Suprapubic skin (tissue), 4 donors: Measurements from ENCODE around the gene HOXA7. TPM values are rescaled to one million over a fixed set of nuclear protein-coding genes. Genes with fewer than 3 reads are reported as not detected.

Source experiments
- DNase-seq, 2 donors: peaks; one replicate each; pipeline ENCODE4 v3.0.0-alpha.2; 2019; ENCODE audit warnings: low spot score in 2 of 2
- H3K27ac ChIP-seq: fragments of 200-600 bp; sonication (generic); one replicate; pipeline ENCODE4 v1.5.1; 2019
- H3K27me3 ChIP-seq: fragments of 200-600 bp; sonication (generic); one replicate; pipeline ENCODE4 v1.5.1; 2019
- H3K36me3 ChIP-seq: fragments of 200-600 bp; sonication (generic); one replicate; pipeline ENCODE4 v1.5.1; 2019
- H3K4me1 ChIP-seq: fragments of 200-600 bp; sonication (generic); one replicate; pipeline ENCODE4 v1.5.1; 2019
- H3K4me3 ChIP-seq: fragments of 200-600 bp; sonication (generic); one replicate; pipeline ENCODE4 v1.5.1; 2019; ENCODE audit warnings: mild to moderate bottlenecking
- H3K9me3 ChIP-seq: fragments of 200-600 bp; sonication (generic); one replicate; pipeline ENCODE4 v1.5.1; 2019
- CTCF ChIP-seq, 2 donors: fragments of 200-600 bp in 1 of 2; fragments of 450-650 bp in 1 of 2; sonication (generic) in 1 of 2; IDR thresholded peaks; one replicate each; pipeline ENCODE4 v1.5.1; 2016 to 2019; ENCODE audit warnings: antibody characterized with exemption in 2 of 2, mild to moderate bottlenecking in 1 of 2, moderate library complexity in 1 of 2
- EP300 ChIP-seq: sonication (generic); formaldehyde crosslinking; IDR thresholded peaks from one replicate; pipeline ENCODE4 v1.6.1; 2017; ENCODE audit warnings: antibody characterized with exemption
- POLR2A ChIP-seq, 2 donors: fragments of 450-650 bp; IDR thresholded peaks; one replicate each; pipeline ENCODE4 v1.6.1; 2017; ENCODE audit warnings: antibody characterized with exemption in 2 of 2, mild to moderate bottlenecking in 2 of 2, moderate library complexity in 2 of 2
- POLR2AphosphoS5 ChIP-seq, 3 donors: sonication (generic); formaldehyde crosslinking; IDR thresholded peaks; one replicate each; pipeline ENCODE4 v1.6.1; 2017; ENCODE audit warnings: antibody characterized with exemption in 3 of 3
- WGBS: methylation state at CpG from one replicate; pipeline ENCODE4 v1.1.5; 2018; 5-methylcytosine and 5-hydroxymethylcytosine counted together
- total RNA-seq, 4 donors: library from RNA; depleted of rRNA; stranded (reverse); fragments of >200 nt; gene quantifications; one replicate each; pipeline ENCODE4 v1.1.0, GENCODE V29; 2016

The HOXA7 gene
- total RNA-seq, 4 donors from 2014 or later: 14.8 to 23.6 (median 17.5) TPM

- no peaks in the 10 kb centered on the region for H3K9me3 ChIP-seq
- 56% methylated on average over 14 of the region's 14 CpGs for WGBS
- H3K27ac ChIP-seq: peak overlapping the region; percentile 42
- H3K4me1 ChIP-seq: peaks cover 48% of the 10 kb centered on the region
- no peak for TF ChIP-seq CTCF (IDR thresholded peaks at IDR 0.05)
- no peak for TF ChIP-seq POLR2AphosphoS5 (IDR thresholded peaks at IDR 0.05)
- TF ChIP-seq POLR2A (IDR thresholded peaks at IDR 0.05): no peak
- no peak for TF ChIP-seq EP300
- H3K27me3 ChIP-seq: peaks cover 45% of the 10 kb centered on the region
- DNase-seq: peak; percentile 55 to 74
- no peaks in the 10 kb centered on the region for H3K36me3 ChIP-seq
- peak overlapping the region; percentile 32 for H3K4me3 ChIP-seq
Measured at GRCh38 chr7:27179030-27179429, 22.6 kb upstream of the HOXA7 start.

- Histone ChIP-seq H3K4me3 (peak overlapping the region; percentile 32), H3K9me3 (no peaks in the 10 kb centered on the region), H3K4me1 (peaks cover 46% of the 10 kb centered on the region), H3K27me3 (peaks cover 38% of the 10 kb centered on the region), H3K27ac (peak overlapping the region; percentile 68), H3K36me3 (no peaks in the 10 kb centered on the region)
- DNase-seq: peak; percentile 60 to 71
- 73% methylated on average over 6 of the region's 6 CpGs for WGBS
- TF ChIP-seq POLR2A (IDR thresholded peaks at IDR 0.05) (no peak), EP300 (no peak), CTCF (IDR thresholded peaks at IDR 0.05) (no peak), POLR2AphosphoS5 (IDR thresholded peaks at IDR 0.05) (no peak)
Measured at GRCh38 chr7:27178366-27178765, 21.9 kb upstream of the HOXA7 start.

- H3K27ac ChIP-seq: peak overlapping the region; percentile 68
- TF ChIP-seq POLR2AphosphoS5 (IDR thresholded peaks at IDR 0.05) (no peak), CTCF (IDR thresholded peaks at IDR 0.05) (no peak), EP300 (no peak), POLR2A (IDR thresholded peaks at IDR 0.05) (no peak)
- H3K36me3 ChIP-seq: no peaks in the 10 kb centered on the region
- peak in 1 of 2 donors; percentile 11 for DNase-seq
- peak overlapping the region; percentile 32 for H3K4me3 ChIP-seq
- peaks cover 33% of the 10 kb centered on the region for H3K27me3 ChIP-seq
- WGBS: 48% methylated on average over 5 of the region's 5 CpGs
- peaks cover 46% of the 10 kb centered on the region for H3K4me1 ChIP-seq
- H3K9me3 ChIP-seq: no peaks in the 10 kb centered on the region
Measured at GRCh38 chr7:27177795-27178320, 21.4 kb upstream of the HOXA7 start.

- H3K4me1 ChIP-seq: peaks cover 52% of the 10 kb centered on the region
- DNase-seq: peak; percentile 65 to 74
- H3K4me3 ChIP-seq: peak overlapping the region; percentile 32
- no peaks in the 10 kb centered on the region for H3K9me3 ChIP-seq
- peaks cover 26% of the 10 kb centered on the region for H3K27me3 ChIP-seq
- TF ChIP-seq POLR2AphosphoS5 (IDR thresholded peaks at IDR 0.05) (no peak), POLR2A (IDR thresholded peaks at IDR 0.05) (no peak), EP300 (no peak), CTCF (IDR thresholded peaks at IDR 0.05) (no peak)
- H3K27ac ChIP-seq: peak overlapping the region; percentile 68
- WGBS: 60% methylated on average over 21 of the region's 22 CpGs
- no peaks in the 10 kb centered on the region for H3K36me3 ChIP-seq
Measured at GRCh38 chr7:27176962-27177794, 20.7 kb upstream of the HOXA7 start.

- peak overlapping the region; percentile 32 for H3K4me3 ChIP-seq
- TF ChIP-seq POLR2AphosphoS5 (IDR thresholded peaks at IDR 0.05) (no peak), CTCF (IDR thresholded peaks at IDR 0.05) (no peak), POLR2A (IDR thresholded peaks at IDR 0.05) (no peak), EP300 (no peak)
- peak overlapping the region; percentile 68 for H3K27ac ChIP-seq
- 83% methylated on average over 3 of the region's 3 CpGs for WGBS
- H3K9me3 ChIP-seq: no peaks in the 10 kb centered on the region
- no peaks in the 10 kb centered on the region for H3K36me3 ChIP-seq
- H3K4me1 ChIP-seq: peaks cover 59% of the 10 kb centered on the region
- peaks cover 19% of the 10 kb centered on the region for H3K27me3 ChIP-seq
- peak in 1 of 2 donors; percentile 46 for DNase-seq
Measured at GRCh38 chr7:27176524-27176845, 20.0 kb upstream of the HOXA7 start.
